Measurements from ENCODE around the gene STK11IP. TPM values are rescaled to one million over a fixed set of nuclear protein-coding genes. Genes with fewer than 3 reads are reported as not detected.

STK11IP gene
- total and polyA plus RNA-seq, 2 of the 4 experiments (the other 2 are of a cell fraction) = 14.5 to 19.7 TPM

DNA sequence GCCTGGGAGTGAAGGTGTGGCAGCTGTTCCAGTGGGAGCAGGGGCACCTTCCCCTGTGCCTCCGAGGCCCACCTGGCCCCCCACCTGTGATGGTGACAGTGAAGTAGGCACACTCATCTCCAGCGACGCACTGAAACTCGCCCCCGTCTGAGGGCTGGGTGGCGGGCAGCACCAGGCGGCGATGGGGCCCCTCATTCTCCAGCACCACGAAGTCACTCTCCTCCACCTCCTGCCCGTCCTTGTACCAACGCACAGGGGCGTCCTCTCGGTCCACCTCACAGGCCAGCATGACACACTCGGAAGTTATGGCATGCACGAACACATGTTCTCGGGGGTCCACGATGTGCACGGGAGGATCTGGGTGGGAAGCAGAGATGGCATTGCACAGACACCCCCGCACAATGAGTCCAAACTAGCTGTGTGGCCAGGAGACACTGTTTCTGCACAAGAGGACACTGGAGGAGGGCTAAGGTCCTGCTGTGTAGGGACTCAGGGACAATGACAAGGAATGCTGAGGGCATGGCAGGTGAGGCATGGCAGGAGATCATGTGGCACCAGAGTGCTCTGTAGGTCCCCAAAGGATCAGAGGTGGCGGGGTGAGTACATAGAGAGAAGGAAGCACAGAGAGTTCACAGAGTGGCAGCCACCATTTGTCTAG lies 34.3 kb upstream of the STK11IP start:
- H3K56ac ChIP-seq (ENCODE audit: extremely low read depth, insufficient read depth, low read length) = no peak overlapping the region
- no peak overlapping the region for H3K23ac ChIP-seq (ENCODE audit: low read depth, low read length)
- no TSS peak for BruUV-seq (replicated peaks)
- H3K79me1 ChIP-seq (ENCODE audit: low read depth in 1 of 2, low read length in 2 of 2) = peaks cover 0 to 6% of the 10 kb centered on the region in 2 experiments; a peak in 1 of 4 replicates
- no peak overlapping the region for H2AFZ ChIP-seq (replicated peaks; ENCODE audit: low read length, poor library complexity)
- H2AK9ac ChIP-seq (replicated peaks; ENCODE audit: low read depth, low read length, poor library complexity) = no peak overlapping the region
- H3K14ac ChIP-seq (replicated peaks; ENCODE audit: low read depth, low read length) = no peak overlapping the region
- no peak overlapping the region for H4K91ac ChIP-seq (ENCODE audit: insufficient read depth, low read depth, low read length)
- DNase-seq (no peak), ATAC-seq (ENCODE audit: low read depth) (no peak)
- peaks cover 2% of the 10 kb centered on the region; the same call in 1 of the 2 replicates for H3K4me1 ChIP-seq (ENCODE audit: control insufficient read depth, insufficient read depth, low read length)
- peaks cover 11% of the 10 kb centered on the region; the same call in 1 of the 2 replicates for H4K20me1 ChIP-seq (ENCODE audit: insufficient read depth, low read length)
- no peak overlapping the region for H3K9ac ChIP-seq (ENCODE audit: low read depth, low read length)
- H3K27ac ChIP-seq (ENCODE audit: insufficient read depth, low read length) = no peak overlapping the region
- H3K36me3 ChIP-seq (ENCODE audit: control insufficient read depth, insufficient read depth, low read length) = peaks cover 24% of the 10 kb centered on the region
- no peak overlapping the region for H3K4me3 ChIP-seq (ENCODE audit: insufficient read depth, low read depth, low read length)
- H3K4ac ChIP-seq (ENCODE audit: low read depth, low read length) = no peak overlapping the region
- no peak overlapping the region for H4K5ac ChIP-seq (ENCODE audit: low read depth, low read length)
- dilution Hi-C loops (cut with HindIII; ENCODE audit: low sequenced_read_pairs, unreplicated experiment) (no loop called here), in situ Hi-C loops (cut with MboI; ENCODE audit: low sequenced_read_pairs) (no loop called here), intact Hi-C loops (cut with micrococcal nuclease) (no loop called here)
- POLR2A ChIA-PET (ENCODE audit: unreplicated experiment) = no interaction called here
- H2AK5ac ChIP-seq (ENCODE audit: low read depth, low read length) = no peak overlapping the region
- no peak overlapping the region for H4K8ac ChIP-seq (ENCODE audit: low read depth in 2 of 2, low read length in 2 of 2)
- CTCF ChIA-PET = no interaction called here
- no peak overlapping the region for H2BK20ac ChIP-seq (ENCODE audit: low read depth, low read length)
- no peaks in the 10 kb centered on the region for H3K9me3 ChIP-seq (ENCODE audit: control insufficient read depth, insufficient read depth, low read length)
- no peaks in the 10 kb centered on the region for H3K27me3 ChIP-seq (ENCODE audit: control insufficient read depth, insufficient read depth, low read length)
- H3K18ac ChIP-seq (ENCODE audit: low read depth, low read length) = no peak overlapping the region
- no peak overlapping the region for H2BK120ac ChIP-seq (ENCODE audit: low read depth, low read length)
- 93% methylated on average over 9 of the region's 20 CpGs; no CpG with 5 or more reads in 1 of the 2 experiments for WGBS, 2 experiments (ENCODE audit: extremely low coverage in 2 of 2, insufficient read length in 1 of 2)
- H2BK5ac ChIP-seq (ENCODE audit: low read depth, low read length, poor library complexity, severe bottlenecking) = no peak overlapping the region
- TF ChIP-seq USF2 (IDR thresholded peaks at IDR 0.05; ENCODE audit: low read depth, low read length) (no peak), FOS (IDR thresholded peaks at IDR 0.05; ENCODE audit: low read depth, low read length) (no peak), ELK1 (IDR thresholded peaks at IDR 0.05; ENCODE audit: borderline replicate concordance, low read depth, low read length) (no peak), RFX5 (IDR thresholded peaks at IDR 0.05; ENCODE audit: low read depth, low read length) (no peak), MAFK (IDR thresholded peaks at IDR 0.05; ENCODE audit: low read depth, low read length) (no peak), POLR2A (IDR thresholded peaks at IDR 0.05; ENCODE audit: low read depth, low read length) (no peak), SMC3 (IDR thresholded peaks at IDR 0.05; ENCODE audit: low read depth, low read length) (no peak), RCOR1 (IDR thresholded peaks at IDR 0.05; ENCODE audit: insufficient replicate concordance, low read length) (no peak), CHD1 (IDR thresholded peaks at IDR 0.05; ENCODE audit: low read depth, low read length) (no peak), CEBPB (IDR thresholded peaks at IDR 0.05; ENCODE audit: low read depth, low read length) (no peak), BHLHE40 (IDR thresholded peaks at IDR 0.05; ENCODE audit: low read depth, low read length) (no peak), MXI1 (IDR thresholded peaks at IDR 0.05; ENCODE audit: borderline replicate concordance, low read depth, low read length) (no peak), MAZ (IDR thresholded peaks at IDR 0.05; ENCODE audit: borderline replicate concordance, low read depth, low read length) (no peak), RAD21 (IDR thresholded peaks at IDR 0.05; ENCODE audit: low read length) (no peak), NFE2L2 (IDR thresholded peaks at IDR 0.05; ENCODE audit: low read depth, low read length) (no peak)
- TF ChIP-seq, protein P1, sequence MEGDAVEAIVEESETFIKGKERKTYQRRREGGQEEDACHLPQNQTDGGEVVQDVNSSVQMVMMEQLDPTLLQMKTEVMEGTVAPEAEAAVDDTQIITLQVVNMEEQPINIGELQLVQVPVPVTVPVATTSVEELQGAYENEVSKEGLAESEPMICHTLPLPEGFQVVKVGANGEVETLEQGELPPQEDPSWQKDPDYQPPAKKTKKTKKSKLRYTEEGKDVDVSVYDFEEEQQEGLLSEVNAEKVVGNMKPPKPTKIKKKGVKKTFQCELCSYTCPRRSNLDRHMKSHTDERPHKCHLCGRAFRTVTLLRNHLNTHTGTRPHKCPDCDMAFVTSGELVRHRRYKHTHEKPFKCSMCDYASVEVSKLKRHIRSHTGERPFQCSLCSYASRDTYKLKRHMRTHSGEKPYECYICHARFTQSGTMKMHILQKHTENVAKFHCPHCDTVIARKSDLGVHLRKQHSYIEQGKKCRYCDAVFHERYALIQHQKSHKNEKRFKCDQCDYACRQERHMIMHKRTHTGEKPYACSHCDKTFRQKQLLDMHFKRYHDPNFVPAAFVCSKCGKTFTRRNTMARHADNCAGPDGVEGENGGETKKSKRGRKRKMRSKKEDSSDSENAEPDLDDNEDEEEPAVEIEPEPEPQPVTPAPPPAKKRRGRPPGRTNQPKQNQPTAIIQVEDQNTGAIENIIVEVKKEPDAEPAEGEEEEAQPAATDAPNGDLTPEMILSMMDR (conservative IDR thresholded peaks at IDR 0.05; ENCODE audit: low read depth, low read length) = no peak
- no peak overlapping the region for H2BK15ac ChIP-seq (ENCODE audit: low read depth, low read length)
- H3K4me2 ChIP-seq (ENCODE audit: low read depth, low read length) = no peak overlapping the region
- H3K9me1 ChIP-seq (ENCODE audit: insufficient read depth, low read length) = peaks cover 6% of the 10 kb centered on the region; the same call in 1 of the 2 replicates

All from IMR-90 (cell line).